ENCODE measurements around the gene NAA38.
"Not testable (repeated sequence)": the region's sequence is repeated elsewhere in the genome, so short reads cannot be mapped to it uniquely, and the experiment has no call there.

The NAA38 gene

GRCh38 chr17:7818746-7819645 lies 38.4 kb downstream of the NAA38 start:
- DNase-seq, result no peak

DNA sequence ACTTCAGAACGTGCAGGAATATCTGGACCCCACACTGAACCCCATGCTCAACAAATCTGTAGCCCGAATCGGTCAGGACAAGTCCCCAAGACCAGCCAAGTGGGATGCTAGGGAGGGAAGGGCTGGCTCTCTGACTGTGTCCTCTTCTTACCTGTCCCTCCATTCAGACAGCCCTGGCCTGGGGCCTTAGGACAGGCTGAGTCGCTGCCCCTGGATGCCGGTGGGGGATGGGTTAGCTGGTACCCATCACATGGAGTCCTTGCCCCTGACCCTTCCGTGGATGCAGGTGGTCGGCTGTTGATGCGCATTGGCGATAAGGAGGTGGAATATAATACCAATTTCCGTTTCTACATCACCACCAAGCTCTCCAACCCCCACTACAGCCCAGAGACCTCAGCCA lies 39.3 kb downstream of the NAA38 start:
- DNase-seq, result no peak

GRCh38 chr17:7817643-7817964 lies 39.8 kb downstream of the NAA38 start:
- DNase-seq, result no peak

DNA sequence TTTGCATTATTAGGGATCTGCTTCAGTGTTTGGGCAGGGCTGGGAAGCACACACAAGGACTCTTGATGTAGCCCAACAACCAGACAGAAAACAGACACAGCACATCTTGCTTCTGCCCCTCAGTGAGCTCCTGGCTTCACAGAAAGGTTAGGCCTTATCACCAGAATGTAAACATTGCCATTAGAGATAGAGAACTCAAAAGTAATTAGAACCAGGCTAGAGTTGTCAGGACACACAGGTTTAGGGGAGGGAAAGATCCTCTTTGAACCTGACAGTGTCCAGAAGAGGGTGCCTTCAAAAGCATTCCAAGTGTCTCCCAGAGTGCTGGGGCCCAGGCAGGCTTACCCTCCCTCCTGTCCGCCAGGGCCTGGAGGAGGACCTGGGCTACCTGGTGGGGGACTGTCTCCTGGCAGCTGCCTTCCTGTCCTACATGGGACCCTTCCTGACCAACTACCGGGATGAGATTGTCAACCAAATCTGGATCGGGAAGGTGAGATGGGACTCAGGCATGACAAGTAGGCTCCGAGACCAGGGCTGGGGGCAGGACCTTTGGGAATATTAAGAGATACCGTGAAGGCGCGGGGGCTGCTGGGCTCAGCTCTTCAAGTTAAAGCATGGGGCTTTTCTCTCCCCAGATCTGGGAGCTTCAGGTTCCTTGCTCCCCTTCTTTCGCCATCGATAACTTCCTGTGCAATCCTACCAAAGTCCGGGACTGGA lies 40.3 kb downstream of the NAA38 start:
- no peak for DNase-seq

GRCh38 chr17:7814969-7815368 lies 42.4 kb downstream of the NAA38 start:
- no peak for DNase-seq

GRCh38 chr17:7811251-7811650 lies 46.1 kb downstream of the NAA38 start:
- DNase-seq, result no peak

GRCh38 chr17:7809791-7810343 lies 47.5 kb downstream of the NAA38 start:
- DNase-seq, result not testable (repeated sequence)

DNA sequence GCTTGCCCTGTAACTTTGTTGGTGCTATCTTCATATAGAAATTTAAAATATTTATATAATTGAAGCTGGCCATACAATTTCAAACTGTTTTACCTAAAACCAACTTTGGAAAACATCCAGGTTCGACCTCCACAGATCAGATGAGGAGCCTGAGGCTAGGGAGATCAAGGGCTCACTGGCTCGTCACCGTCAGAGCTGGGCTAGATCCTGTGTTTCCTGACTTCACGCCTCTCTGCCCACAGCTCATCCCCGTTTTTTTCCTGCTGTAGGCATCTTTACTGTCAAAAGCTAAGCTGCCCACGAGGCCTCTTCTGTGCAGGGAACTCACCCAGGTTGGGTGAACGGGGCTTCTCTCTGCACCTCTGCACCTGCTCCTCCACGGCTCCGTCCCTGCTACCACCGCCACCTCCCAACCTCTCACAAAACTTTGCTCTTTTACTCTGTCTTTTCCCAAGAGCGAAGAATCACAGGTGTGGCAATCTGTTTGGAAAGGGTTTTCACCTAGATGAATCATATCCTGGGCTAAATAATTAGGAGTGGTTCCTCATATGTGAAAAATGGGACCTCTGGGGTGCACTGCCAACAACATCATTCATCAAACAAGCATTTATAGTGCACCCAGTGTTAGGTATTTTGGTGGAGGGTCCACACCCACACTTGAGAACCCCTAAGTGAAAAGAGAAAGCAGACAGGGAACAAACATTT lies 48.1 kb downstream of the NAA38 start:
- DNase-seq, result no peak

GRCh38 chr17:7807206-7807605 lies 50.2 kb downstream of the NAA38 start:
- DNase-seq, result no peak

All from right forelimb (tissue), 1 donor.